Measurements from ENCODE around the gene GNPTAB. TPM values are rescaled to one million over a fixed set of nuclear protein-coding genes. Genes with fewer than 3 reads are reported as not detected.

The GNPTAB gene
- total and polyA plus RNA-seq, 2 of the 13 experiments (the other 11 are each of a cell fraction or from before 2014, with no cell fraction given) = 13.6 to 19.4 TPM

DNA sequence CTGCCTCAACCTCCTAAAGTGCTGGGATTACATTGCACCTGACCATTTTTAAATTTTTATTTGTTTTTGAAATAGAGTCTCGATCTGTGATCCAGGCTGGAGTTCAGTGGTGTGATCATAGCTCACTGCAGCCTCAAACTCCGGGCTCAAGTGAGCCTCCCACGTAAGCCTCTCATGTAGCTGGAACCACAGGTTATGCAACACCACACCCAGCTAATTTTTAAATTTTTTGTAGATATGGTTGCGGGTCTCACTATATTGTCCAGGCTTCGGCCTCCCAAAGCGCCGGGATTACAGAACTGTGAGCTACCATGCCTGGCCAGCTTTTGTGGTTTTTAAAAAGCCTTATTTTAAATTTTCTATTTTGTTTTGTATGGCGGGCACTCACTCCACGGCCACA is 44.4 kb upstream of the GNPTAB start (continued):
- TF ChIP-seq HNF1B (CRISPR knock-in tag; IDR thresholded peaks at IDR 0.05) = no peak
- no peak for TF ChIP-seq KDM6A (CRISPR knock-in tag; IDR thresholded peaks at IDR 0.05; ENCODE audit: low read depth)
- TF ChIP-seq SATB2 (CRISPR knock-in tag; IDR thresholded peaks at IDR 0.05) = no peak
- no peak for TF ChIP-seq CENPT (CRISPR knock-in tag; IDR thresholded peaks at IDR 0.05; ENCODE audit: low read depth)
- no peak for TF ChIP-seq NR2C2 (CRISPR knock-in tag; IDR thresholded peaks at IDR 0.05; ENCODE audit: borderline replicate concordance)
- TF ChIP-seq, protein P1, sequence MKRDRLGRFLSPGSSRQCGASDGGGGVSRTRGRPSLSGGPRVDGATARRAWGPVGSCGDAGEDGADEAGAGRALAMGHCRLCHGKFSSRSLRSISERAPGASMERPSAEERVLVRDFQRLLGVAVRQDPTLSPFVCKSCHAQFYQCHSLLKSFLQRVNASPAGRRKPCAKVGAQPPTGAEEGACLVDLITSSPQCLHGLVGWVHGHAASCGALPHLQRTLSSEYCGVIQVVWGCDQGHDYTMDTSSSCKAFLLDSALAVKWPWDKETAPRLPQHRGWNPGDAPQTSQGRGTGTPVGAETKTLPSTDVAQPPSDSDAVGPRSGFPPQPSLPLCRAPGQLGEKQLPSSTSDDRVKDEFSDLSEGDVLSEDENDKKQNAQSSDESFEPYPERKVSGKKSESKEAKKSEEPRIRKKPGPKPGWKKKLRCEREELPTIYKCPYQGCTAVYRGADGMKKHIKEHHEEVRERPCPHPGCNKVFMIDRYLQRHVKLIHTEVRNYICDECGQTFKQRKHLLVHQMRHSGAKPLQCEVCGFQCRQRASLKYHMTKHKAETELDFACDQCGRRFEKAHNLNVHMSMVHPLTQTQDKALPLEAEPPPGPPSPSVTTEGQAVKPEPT (CRISPR knock-in tag; IDR thresholded peaks at IDR 0.05; ENCODE audit: low read depth) = no peak

- peaks cover 0 to 1% of the 10 kb centered on the region in 2 experiments; a peak in 1 of 5 replicates for H3K27me3 ChIP-seq (ENCODE audit: control insufficient read depth in 1 of 2, insufficient read depth in 2 of 2, low read length in 2 of 2)
- no peaks in the 10 kb centered on the region for H3K9me3 ChIP-seq (ENCODE audit: low read length)
- no TSS peak for BruUV-seq (replicated peaks)
- FAIRE-seq (no peak), DNase-seq (ENCODE audit: low spot score) (no peak), ATAC-seq (no peak)
- ChIA-PET POLR2A (no interaction called here), CTCF (ENCODE audit: low intra/inter-chr PET ratio, low total read pairs) (no interaction called here)
- H2AFZ ChIP-seq (ENCODE audit: low read length) = no peak overlapping the region
- peaks cover 29% of the 10 kb centered on the region for H3K4me1 ChIP-seq (ENCODE audit: insufficient read depth, low read length)
- in situ Hi-C loops (cut with HindIII; ENCODE audit: extremely low pct_ligation_motif_present, low pct_unique_long_range_greater_than_20kb) (no loop called here), intact Hi-C loops (cut with micrococcal nuclease; ENCODE audit: unreplicated experiment) (no loop called here)
- H3K79me2 ChIP-seq (ENCODE audit: insufficient read depth, low read length) = no peaks in the 10 kb centered on the region
- no peak overlapping the region for H3K9ac ChIP-seq (ENCODE audit: insufficient read depth, low read depth, low read length)
- no peak overlapping the region for H3K4me2 ChIP-seq (ENCODE audit: low read depth, low read length)
- H3K27ac ChIP-seq (ENCODE audit: extremely low read length, insufficient read depth, low read length) = no peak overlapping the region
- WGBS (ENCODE audit: low lambda C conversion rate) = 47% methylated on average over 1 of the region's 1 CpG
- H3K36me3 ChIP-seq (replicated peaks in 1 of 2; ENCODE audit: control insufficient read depth in 1 of 2, insufficient read depth in 2 of 2, low read length in 2 of 2) = no peaks in the 10 kb centered on the region
- no peaks in the 10 kb centered on the region for H4K20me1 ChIP-seq (ENCODE audit: insufficient read depth, low read length)
- H3K4me3 ChIP-seq (replicated peaks in 1 of 3; ENCODE audit: insufficient read depth in 1 of 3, low read depth in 2 of 3, low read length in 3 of 3) = no peak overlapping the region
- no peak for TF ChIP-seq MTA3 (CRISPR knock-in tag; IDR thresholded peaks at IDR 0.05)
- no peak for TF ChIP-seq ZFY (CRISPR knock-in tag; IDR thresholded peaks at IDR 0.05)
- TF ChIP-seq FOSL1 (CRISPR knock-in tag; IDR thresholded peaks at IDR 0.05; ENCODE audit: borderline replicate concordance) = no peak
- no peak for TF ChIP-seq DNMT3B (CRISPR knock-in tag; conservative IDR thresholded peaks at IDR 0.05)
- TF ChIP-seq ZNF775 (CRISPR knock-in tag; IDR thresholded peaks at IDR 0.05; ENCODE audit: borderline replicate concordance) = no peak
- no peak for TF ChIP-seq BRD4 (CRISPR knock-in tag; IDR thresholded peaks at IDR 0.05)
- no peak for TF ChIP-seq ZNF75D (CRISPR knock-in tag; IDR thresholded peaks at IDR 0.05; ENCODE audit: borderline replicate concordance)
- TF ChIP-seq ZNF556 (CRISPR knock-in tag; IDR thresholded peaks at IDR 0.05; ENCODE audit: borderline replicate concordance) = no peak
- no peak for TF ChIP-seq SNAPC2 (CRISPR knock-in tag; IDR thresholded peaks at IDR 0.05)
- no peak for TF ChIP-seq ZNF670 (CRISPR knock-in tag; IDR thresholded peaks at IDR 0.05; ENCODE audit: borderline replicate concordance)
- TF ChIP-seq RARA (CRISPR knock-in tag; IDR thresholded peaks at IDR 0.05) = no peak
- TF ChIP-seq RBFOX2 (IDR thresholded peaks at IDR 0.05; ENCODE audit: low read depth, low read length) = no peak
- no peak for TF ChIP-seq HDAC1 (CRISPR knock-in tag; IDR thresholded peaks at IDR 0.05)
- no peak for TF ChIP-seq IKZF4 (CRISPR knock-in tag; IDR thresholded peaks at IDR 0.05; ENCODE audit: borderline replicate concordance, low read depth, not compliant biosample characterization)
- TF ChIP-seq MXD3 (CRISPR knock-in tag; IDR thresholded peaks at IDR 0.05) = no peak
- TF ChIP-seq CBFB (CRISPR knock-in tag; IDR thresholded peaks at IDR 0.05) = no peak
These were observed 40.2 kb upstream of the GNPTAB start for GRCh38 chr12:101870925-101871324.
